Stimulated activated naive B cell treated with anti-CD40 and anti-IgM and Interleukin-4, amounts not matched to agents 10 μg/mL and 1 μg/mL and 100 μg/mL, for 72 hours (primary cell): ENCODE results near the gene TTC39C.
"Not testable (repeated sequence)": the region's sequence is repeated elsewhere in the genome, so short reads cannot be mapped to it uniquely, and the experiment has no call there.

Experiments used
- ATAC-seq, 2 donors: fragments of 150-1000 bp; cut with Tn5 transposase; replicated peaks; 2 replicates each; pipeline ENCODE4 v1.10.0; 2021; ENCODE audit warnings: moderate library complexity in 1 of 2
- DNase-seq: peaks from one replicate; pipeline ENCODE4 v3.0.0; 2021
- H3K27ac Mint-ChIP-seq: one replicate; pipeline ENCODE4 v1.8.0; 2022; ENCODE audit warnings: mild to moderate bottlenecking, mixed read lengths
- H3K27me3 Mint-ChIP-seq, 2 donors: one replicate each; pipeline ENCODE4 v1.8.0; 2022; ENCODE audit warnings: mixed read lengths in 2 of 2
- H3K36me3 Mint-ChIP-seq, 2 donors: one replicate each; pipeline ENCODE4 v1.8.0; 2022; ENCODE audit warnings: mixed read lengths in 2 of 2, mild to moderate bottlenecking in 1 of 2
- H3K4me1 Mint-ChIP-seq, 2 donors: one replicate each; pipeline ENCODE4 v1.8.0; 2022; ENCODE audit warnings: mixed read lengths in 2 of 2, mild to moderate bottlenecking in 1 of 2
- H3K4me3 Mint-ChIP-seq, 2 donors: one replicate each; pipeline ENCODE4 v1.8.0; 2022; ENCODE audit warnings: mild to moderate bottlenecking in 2 of 2, mixed read lengths in 2 of 2, moderate library complexity in 1 of 2
- H3K9me3 Mint-ChIP-seq, 2 donors: one replicate each; pipeline ENCODE4 v1.8.0; 2022; ENCODE audit warnings: mixed read lengths in 2 of 2, mild to moderate bottlenecking in 1 of 2

Gene TTC39C

DNA sequence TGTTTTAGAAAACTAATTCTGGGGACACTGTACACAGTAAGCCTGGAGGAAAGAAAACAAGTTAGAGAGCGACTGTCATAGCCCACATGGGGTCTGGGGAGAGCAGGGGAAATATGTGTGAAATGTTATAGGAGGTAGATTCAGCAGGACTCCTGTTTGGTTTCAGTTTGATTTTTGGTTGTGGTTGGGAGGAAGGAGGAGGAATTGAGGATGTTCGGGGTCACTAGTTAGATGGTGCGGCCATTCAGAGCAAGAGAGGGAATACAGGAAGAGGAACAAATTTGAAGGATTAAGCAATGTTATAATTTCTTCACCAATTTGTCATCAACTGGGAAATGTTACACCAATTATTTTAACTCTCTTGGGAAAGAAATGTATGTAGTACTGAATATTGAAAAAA is 25.1 kb downstream of the TTC39C start:
- DNase-seq (no peak), ATAC-seq (peak in 1 of 2 donors; percentile 29)
- H3K36me3 Mint-ChIP-seq: peaks cover 8 to 20% of the 10 kb centered on the region in 2 donors
- no peaks in the 10 kb centered on the region for H3K27me3 Mint-ChIP-seq
- H3K27ac Mint-ChIP-seq: no peak overlapping the region
- H3K4me1 Mint-ChIP-seq: peaks cover 40 to 56% of the 10 kb centered on the region in 2 donors
- no peaks in the 10 kb centered on the region for H3K9me3 Mint-ChIP-seq
- no peak overlapping the region for H3K4me3 Mint-ChIP-seq

DNA sequence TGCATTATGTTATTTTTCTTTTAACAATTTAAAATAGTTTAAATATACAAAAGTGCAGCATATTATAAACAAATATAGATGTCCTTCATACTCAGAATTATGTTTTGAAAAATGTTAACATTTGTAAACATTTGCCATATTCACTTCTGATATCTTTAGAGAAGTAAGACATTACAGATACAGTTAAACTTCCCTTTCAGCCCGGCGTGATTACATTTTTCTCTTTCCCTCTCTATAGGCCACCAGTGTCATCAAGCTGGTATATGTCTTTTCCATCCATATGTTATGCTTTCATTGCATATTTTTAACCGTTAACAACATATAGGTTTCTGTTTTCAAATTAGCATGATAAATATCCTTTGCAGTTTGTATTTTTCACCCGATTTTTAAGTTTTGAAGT is 27.1 kb downstream of the TTC39C start:
- no peaks in the 10 kb centered on the region for H3K9me3 Mint-ChIP-seq
- H3K36me3 Mint-ChIP-seq: peaks cover 8 to 19% of the 10 kb centered on the region in 2 donors
- no peak overlapping the region for H3K27ac Mint-ChIP-seq
- H3K27me3 Mint-ChIP-seq: no peaks in the 10 kb centered on the region
- ATAC-seq (no peak), DNase-seq (no peak)
- H3K4me1 Mint-ChIP-seq: peaks cover 38 to 54% of the 10 kb centered on the region in 2 donors
- no peak overlapping the region for H3K4me3 Mint-ChIP-seq

DNA sequence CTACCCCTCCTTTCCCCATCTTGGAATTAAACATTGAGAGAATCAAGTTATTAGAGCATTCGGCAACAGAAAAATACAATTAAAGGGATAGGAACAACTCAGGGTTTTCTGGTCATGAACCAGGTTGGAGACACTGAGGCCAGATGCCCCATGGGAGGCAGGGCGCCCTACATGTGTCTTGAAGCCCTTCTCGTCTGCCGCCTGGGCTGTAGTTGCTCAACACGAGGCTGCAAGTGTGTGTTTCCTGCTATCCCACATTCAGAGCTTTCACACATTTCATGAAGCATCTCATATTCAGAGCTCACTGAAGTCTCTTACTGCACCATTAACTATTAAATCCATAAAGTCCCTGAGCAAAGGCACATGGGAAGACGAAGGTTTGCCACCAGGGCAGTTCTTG is 28.8 kb downstream of the TTC39C start:
- peaks cover 6 to 23% of the 10 kb centered on the region in 2 donors for H3K36me3 Mint-ChIP-seq
- no peak overlapping the region for H3K27ac Mint-ChIP-seq
- DNase-seq (no peak), ATAC-seq (no peak)
- H3K27me3 Mint-ChIP-seq: no peaks in the 10 kb centered on the region
- H3K4me1 Mint-ChIP-seq: peaks cover 34 to 48% of the 10 kb centered on the region in 2 donors
- no peaks in the 10 kb centered on the region for H3K9me3 Mint-ChIP-seq
- H3K4me3 Mint-ChIP-seq: no peak overlapping the region

DNA sequence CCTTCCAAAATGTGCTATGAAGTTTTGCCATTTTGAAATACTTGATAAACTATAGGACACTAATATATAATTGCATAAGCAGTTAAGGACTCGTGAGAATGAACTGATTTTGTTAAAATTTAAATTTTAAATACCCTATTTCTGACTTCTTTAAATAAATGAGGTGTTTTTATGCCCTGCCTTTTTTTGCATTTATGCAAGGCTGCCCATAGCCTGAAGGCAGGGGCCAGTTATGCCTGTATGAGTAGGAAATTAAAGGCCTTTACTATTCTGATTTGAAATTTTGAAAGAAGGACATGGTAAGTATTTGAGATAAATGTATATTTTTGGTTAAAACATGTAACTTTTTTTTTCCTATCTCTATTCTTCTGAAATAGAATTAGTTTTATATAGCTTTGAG is 33.7 kb downstream of the TTC39C start:
- Mint-ChIP-seq H3K27ac (no peak overlapping the region), H3K4me3 (no peak overlapping the region), H3K36me3 (peaks cover 11 to 24% of the 10 kb centered on the region in 2 donors), H3K9me3 (peaks cover 0 to 2% of the 10 kb centered on the region in 2 donors), H3K4me1 (peaks cover 37 to 61% of the 10 kb centered on the region in 2 donors), H3K27me3 (no peaks in the 10 kb centered on the region)
- no peak for DNase-seq
- ATAC-seq: no peak

DNA sequence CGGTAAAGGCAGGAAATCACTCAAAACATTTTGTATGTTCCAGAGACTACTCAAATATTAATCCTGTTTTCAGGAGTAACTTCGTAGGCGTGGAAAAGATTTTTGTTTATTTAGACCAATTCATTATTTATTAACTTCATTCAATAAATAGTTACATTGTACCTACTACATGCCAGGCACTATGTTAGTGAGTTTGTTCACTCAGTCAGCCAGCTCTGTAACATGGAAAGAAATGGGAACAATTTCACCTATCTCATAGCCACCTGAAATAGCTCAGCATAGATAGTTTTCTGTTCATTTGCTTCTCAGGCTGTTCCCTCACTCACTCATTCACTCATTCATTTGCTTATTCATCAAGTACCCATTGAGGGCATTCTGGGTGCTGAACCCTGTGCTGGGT is 34.6 kb downstream of the TTC39C start:
- H3K4me1 Mint-ChIP-seq: peaks cover 33 to 62% of the 10 kb centered on the region in 2 donors
- H3K27ac Mint-ChIP-seq: peak overlapping the region; percentile 31
- H3K27me3 Mint-ChIP-seq: no peaks in the 10 kb centered on the region
- DNase-seq: no peak
- peaks cover 0 to 2% of the 10 kb centered on the region in 2 donors for H3K9me3 Mint-ChIP-seq
- H3K36me3 Mint-ChIP-seq: peaks cover 11 to 22% of the 10 kb centered on the region in 2 donors
- H3K4me3 Mint-ChIP-seq: no peak overlapping the region
- ATAC-seq: no peak

DNA sequence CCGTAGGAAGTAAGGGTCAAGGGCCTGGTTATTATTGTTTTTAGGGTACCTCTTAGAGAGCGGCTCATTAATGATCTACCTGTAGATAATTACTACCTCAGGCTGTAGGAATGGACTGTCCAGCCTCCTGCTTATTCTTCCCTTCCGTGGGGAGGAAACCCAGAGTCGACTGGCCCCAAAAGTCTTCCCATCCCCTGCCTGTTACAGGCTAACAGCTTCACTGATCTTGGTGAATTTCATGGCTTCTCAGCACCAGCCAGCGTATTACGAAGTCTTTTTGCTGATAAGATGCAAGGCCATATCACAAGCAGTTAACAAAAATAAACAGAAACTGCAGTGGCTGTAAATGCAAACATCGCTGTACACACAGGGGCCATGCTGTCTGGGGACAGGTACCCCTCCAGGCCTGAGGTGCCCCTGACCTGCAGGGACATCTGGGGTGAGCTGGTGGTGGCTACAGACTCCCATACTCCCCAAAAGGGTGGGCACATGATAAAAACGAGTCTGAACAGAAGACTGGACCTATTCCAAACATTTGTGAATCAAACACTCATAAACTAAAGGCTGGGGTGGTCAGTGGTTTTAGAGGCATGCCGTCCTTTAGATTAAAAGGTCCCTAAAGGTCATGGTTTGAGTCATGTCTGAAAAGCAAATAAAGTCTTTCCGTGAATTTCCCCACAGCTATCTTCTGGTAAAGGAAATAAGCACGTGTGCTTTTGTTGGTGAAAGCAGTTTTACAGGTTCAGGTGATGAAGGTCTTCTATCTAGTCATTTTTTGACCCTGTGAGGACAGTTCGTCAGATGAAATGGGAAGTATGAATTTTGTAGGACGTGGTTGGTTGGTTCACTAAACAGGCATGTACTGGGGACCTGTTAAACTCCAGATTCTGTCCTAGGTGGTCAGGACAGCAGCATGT is 36.7 kb downstream of the TTC39C start:
- Mint-ChIP-seq H3K4me3 (peak overlapping the region; percentile 56 to 61), H3K27me3 (no peaks in the 10 kb centered on the region), H3K4me1 (peaks cover 45 to 75% of the 10 kb centered on the region in 2 donors), H3K36me3 (peaks cover 8 to 18% of the 10 kb centered on the region in 2 donors), H3K9me3 (peaks cover 0 to 2% of the 10 kb centered on the region in 2 donors), H3K27ac (peak overlapping the region; percentile 82)
- peak; percentile 90 for ATAC-seq
- DNase-seq: peak; percentile 49

DNA sequence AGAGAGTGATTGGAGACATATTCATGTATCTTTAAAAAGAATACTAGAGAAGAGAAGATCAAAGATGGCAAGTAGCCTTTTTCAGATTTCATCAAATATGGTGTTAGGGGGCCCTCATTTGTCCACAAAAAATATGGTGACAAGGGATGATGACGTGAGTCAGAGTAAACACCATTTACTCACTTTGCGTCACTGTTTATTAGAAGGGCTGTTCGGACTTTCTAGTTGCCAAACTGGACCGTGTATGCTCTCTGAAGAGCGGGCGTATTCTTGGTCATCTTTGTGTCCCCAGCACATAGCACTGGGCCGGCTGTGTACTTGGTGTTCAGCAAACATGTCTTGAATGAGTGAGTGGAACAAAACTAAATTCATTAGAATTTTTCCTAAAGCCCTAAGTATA is 37.5 kb downstream of the TTC39C start:
- H3K4me3 Mint-ChIP-seq: peak overlapping the region; percentile 56 to 61
- peak; percentile 2 to 6 for ATAC-seq

DNA sequence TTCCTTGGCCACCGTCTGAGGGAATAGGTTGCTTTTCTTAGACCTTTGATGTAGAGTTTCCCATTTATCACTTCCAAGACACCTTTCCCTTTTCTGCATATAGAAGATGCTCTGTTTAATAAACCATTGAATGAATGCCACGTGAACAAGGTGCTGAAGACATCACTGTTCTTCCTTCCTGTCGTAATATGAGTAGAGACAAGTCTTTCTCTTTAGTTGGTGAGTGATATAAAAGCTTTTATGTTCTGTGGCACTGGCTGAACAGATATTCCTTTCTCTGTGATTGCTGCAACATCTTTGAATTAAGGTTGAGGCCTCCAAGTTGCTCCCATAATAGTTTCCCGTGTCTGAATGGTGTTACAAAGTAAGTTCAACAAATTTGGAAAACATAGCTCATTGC is 38.7 kb downstream of the TTC39C start:
- H3K4me1 Mint-ChIP-seq: peaks cover 47 to 74% of the 10 kb centered on the region in 2 donors
- no peak overlapping the region for H3K4me3 Mint-ChIP-seq
- no peak for ATAC-seq
- DNase-seq: no peak
- H3K27ac Mint-ChIP-seq: peak overlapping the region; percentile 33
- H3K27me3 Mint-ChIP-seq: no peaks in the 10 kb centered on the region
- peaks cover 12 to 20% of the 10 kb centered on the region in 2 donors for H3K36me3 Mint-ChIP-seq
- peaks cover 4 to 5% of the 10 kb centered on the region in 2 donors for H3K9me3 Mint-ChIP-seq

More for the DNA sequence above, 37.5 kb downstream of the TTC39C start:
- Mint-ChIP-seq H3K27me3 (no peaks in the 10 kb centered on the region), H3K4me1 (peaks cover 45 to 75% of the 10 kb centered on the region in 2 donors), H3K9me3 (peaks cover 0 to 2% of the 10 kb centered on the region in 2 donors), H3K36me3 (peaks cover 8 to 18% of the 10 kb centered on the region in 2 donors), H3K27ac (peak overlapping the region; percentile 82)
- no peak for DNase-seq

DNA sequence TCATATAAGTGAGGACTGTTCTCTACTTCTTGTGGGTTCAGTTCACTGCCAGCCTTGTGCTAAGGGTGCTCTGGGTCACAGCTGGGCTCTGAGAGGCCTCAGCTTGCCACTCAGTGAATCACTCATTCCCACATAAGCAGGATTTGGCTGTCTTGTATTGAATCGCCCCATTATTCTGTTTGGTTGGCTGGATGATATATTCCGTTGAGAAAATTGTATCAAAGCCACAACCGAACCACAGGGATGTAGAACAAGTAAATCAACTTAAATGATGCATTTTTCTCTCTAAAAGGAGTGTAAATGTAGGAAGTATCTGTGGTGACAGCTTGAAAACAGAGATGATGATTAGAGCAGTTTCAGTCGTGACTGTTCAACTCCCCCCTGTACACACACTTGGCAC is 39.6 kb downstream of the TTC39C start:
- H3K4me3 Mint-ChIP-seq: no peak overlapping the region
- DNase-seq (no peak), ATAC-seq (no peak)
- H3K27ac Mint-ChIP-seq: no peak overlapping the region
- no peaks in the 10 kb centered on the region for H3K27me3 Mint-ChIP-seq
- H3K9me3 Mint-ChIP-seq: peaks cover 4 to 5% of the 10 kb centered on the region in 2 donors
- H3K4me1 Mint-ChIP-seq: peaks cover 47 to 69% of the 10 kb centered on the region in 2 donors
- H3K36me3 Mint-ChIP-seq: peaks cover 12 to 20% of the 10 kb centered on the region in 2 donors

DNA sequence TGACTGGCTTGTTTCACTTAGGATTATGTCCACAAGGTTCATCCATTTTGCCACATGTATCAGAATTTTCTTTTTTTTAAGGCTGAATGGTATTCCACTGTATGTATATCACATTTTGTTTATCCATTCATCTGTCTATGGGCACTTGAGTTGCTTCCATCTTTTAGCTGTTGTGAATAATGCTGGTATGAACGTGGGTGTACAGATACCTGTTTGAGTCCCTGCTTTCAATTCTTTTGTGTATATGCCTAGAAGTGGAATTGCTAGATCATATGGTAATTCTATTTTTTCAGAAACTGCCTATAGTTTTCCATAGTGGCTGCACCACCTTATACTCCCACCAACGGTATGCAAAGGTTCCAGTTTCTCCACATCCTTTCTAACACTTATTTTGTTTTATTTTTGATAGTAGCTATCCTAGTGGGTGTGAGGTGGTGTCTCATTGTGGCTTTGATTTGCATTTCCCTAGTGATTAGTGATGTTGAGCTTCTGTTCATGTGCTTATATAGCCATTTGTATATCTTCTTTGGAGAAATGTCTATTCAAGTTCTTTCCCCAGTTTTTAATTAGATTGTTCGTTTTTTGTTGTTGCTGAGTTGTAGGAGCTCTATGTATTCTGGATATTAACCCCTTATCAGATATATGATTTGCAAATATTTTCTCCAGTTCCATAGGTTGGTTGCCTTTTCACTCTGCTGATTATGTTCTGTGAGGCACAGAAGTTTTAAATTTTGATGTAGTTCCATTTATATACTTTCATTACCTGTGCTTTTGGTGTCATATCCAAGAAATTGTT is 40.7 kb downstream of the TTC39C start:
- peaks cover 43 to 64% of the 10 kb centered on the region in 2 donors for H3K4me1 Mint-ChIP-seq
- H3K4me3 Mint-ChIP-seq: no peak overlapping the region
- DNase-seq: no peak
- no peak for ATAC-seq
- peaks cover 4 to 6% of the 10 kb centered on the region in 2 donors for H3K9me3 Mint-ChIP-seq
- peak overlapping the region; percentile 27 for H3K27ac Mint-ChIP-seq
- peaks cover 9 to 19% of the 10 kb centered on the region in 2 donors for H3K36me3 Mint-ChIP-seq
- H3K27me3 Mint-ChIP-seq: no peaks in the 10 kb centered on the region

DNA sequence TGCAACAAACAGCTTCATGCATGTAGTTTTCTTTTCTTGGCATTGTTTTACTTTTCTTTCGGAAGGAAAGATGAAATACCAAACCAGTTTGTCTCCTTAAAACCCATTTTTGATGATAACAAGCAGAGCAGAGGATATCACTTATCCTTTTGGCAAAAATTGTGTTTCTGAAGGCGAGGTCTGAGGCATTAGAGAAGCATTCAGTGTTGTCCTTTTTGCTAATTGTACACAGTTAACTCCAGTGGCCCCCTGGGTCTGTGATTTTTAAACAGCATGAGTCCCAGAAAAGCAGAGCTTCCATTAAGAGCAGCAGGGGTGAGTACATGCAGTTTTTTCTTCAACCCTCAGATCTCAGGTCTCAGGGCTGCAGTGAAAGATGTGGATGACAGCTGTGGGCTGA is 41.3 kb downstream of the TTC39C start:
- H3K36me3 Mint-ChIP-seq: peaks cover 8 to 17% of the 10 kb centered on the region in 2 donors
- no peak overlapping the region for H3K27ac Mint-ChIP-seq
- no peak for DNase-seq
- H3K4me1 Mint-ChIP-seq: peaks cover 42 to 57% of the 10 kb centered on the region in 2 donors
- ATAC-seq: no peak
- peaks cover 4 to 6% of the 10 kb centered on the region in 2 donors for H3K9me3 Mint-ChIP-seq
- no peak overlapping the region for H3K4me3 Mint-ChIP-seq
- H3K27me3 Mint-ChIP-seq: no peaks in the 10 kb centered on the region

DNA sequence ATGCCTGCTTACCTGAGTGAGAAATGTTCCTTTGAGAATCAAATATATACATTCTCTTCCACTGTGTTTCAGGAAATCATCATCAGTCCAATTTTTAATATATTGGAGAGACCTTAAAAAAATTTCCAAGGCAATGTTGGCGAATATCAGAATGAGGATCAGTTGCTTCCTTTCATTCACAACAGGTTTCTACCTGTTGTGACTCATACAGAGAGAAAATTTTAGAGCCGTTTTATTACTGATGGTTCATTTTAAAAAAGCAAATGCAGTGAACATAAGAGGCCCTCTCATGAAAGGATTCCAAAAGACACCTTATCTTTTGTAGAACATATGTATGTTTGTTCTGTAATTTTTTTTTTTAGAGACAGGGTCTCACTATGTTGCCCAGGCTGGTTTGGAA is 42.0 kb downstream of the TTC39C start:
- ATAC-seq: no peak
- Mint-ChIP-seq H3K27me3 (no peaks in the 10 kb centered on the region), H3K4me1 (peaks cover 37 to 51% of the 10 kb centered on the region in 2 donors), H3K9me3 (peaks cover 4 to 6% of the 10 kb centered on the region in 2 donors), H3K27ac (no peak overlapping the region), H3K4me3 (no peak overlapping the region), H3K36me3 (peaks cover 8 to 17% of the 10 kb centered on the region in 2 donors)
- no peak for DNase-seq

DNA sequence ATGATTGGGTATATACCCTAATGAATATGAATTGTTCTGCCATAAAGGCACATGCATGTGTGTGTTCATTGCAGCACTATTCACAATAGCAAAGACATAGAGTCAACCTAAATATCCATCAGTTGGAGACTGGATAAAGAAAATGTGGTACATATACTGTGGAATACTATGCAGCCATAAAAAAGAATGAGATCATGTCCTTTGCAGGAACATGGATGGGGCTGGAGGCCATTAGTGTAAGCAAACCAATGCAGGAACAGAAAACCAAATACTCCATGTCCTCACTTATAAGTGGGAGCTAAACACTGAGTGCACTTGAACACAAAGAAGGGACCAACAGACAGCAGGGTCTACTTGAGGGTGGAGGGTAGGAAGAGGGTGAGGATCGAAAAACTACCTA is 43.2 kb downstream of the TTC39C start:
- Mint-ChIP-seq H3K4me1 (peaks cover 31 to 47% of the 10 kb centered on the region in 2 donors), H3K36me3 (peaks cover 8 to 17% of the 10 kb centered on the region in 2 donors), H3K27me3 (no peaks in the 10 kb centered on the region), H3K27ac (no peak overlapping the region), H3K9me3 (peaks cover 4 to 6% of the 10 kb centered on the region in 2 donors), H3K4me3 (no peak overlapping the region)
- DNase-seq: no peak
- ATAC-seq: no peak

DNA sequence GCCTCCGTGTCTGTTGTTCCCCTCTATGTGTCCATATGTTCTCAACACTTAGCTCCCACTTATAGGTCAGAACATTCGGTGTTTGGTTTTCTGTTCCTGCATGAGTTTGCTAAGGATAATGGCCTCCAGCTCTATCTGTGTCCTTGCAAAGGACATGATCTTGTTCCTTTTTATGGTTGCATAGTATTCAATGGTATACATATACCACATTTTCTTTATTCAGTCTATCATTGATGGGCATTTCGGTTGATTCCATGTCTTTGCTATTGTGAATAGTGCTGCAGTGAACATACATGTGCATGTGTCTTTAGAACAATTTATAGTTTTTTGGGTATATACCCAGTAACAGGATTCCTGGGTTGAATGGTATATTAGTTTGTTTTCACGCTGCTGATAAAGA is 44.8 kb downstream of the TTC39C start:
- H3K4me1 Mint-ChIP-seq: peaks cover 27 to 38% of the 10 kb centered on the region in 2 donors

More for the DNA sequence above, 44.8 kb downstream of the TTC39C start:
- not testable (repeated sequence) for ATAC-seq, DNase-seq, H3K4me3 Mint-ChIP-seq, H3K9me3 Mint-ChIP-seq, H3K27ac Mint-ChIP-seq, H3K27me3 Mint-ChIP-seq
- H3K36me3 Mint-ChIP-seq: peaks cover 9 to 12% of the 10 kb centered on the region in 2 donors
